GM03348 (cell line): Measurements from ENCODE around the gene CEACAM3.
"Not testable (repeated sequence)": the region's sequence is repeated elsewhere in the genome, so short reads cannot be mapped to it uniquely, and the experiment has no call there.

Source experiments
- DNase-seq: peaks from one replicate; pipeline ENCODE4 v3.0.0; 2012; ENCODE audit warnings: low spot score

CEACAM3 gene

GRCh38 chr19:41796362-41796761 lies at the start of gene CEACAM3:
Gene CEACAM3 (plus strand): TSS chr19:41796587. CDS start chr19:41796678, 91 bp downstream.
- no peak for DNase-seq

DNA sequence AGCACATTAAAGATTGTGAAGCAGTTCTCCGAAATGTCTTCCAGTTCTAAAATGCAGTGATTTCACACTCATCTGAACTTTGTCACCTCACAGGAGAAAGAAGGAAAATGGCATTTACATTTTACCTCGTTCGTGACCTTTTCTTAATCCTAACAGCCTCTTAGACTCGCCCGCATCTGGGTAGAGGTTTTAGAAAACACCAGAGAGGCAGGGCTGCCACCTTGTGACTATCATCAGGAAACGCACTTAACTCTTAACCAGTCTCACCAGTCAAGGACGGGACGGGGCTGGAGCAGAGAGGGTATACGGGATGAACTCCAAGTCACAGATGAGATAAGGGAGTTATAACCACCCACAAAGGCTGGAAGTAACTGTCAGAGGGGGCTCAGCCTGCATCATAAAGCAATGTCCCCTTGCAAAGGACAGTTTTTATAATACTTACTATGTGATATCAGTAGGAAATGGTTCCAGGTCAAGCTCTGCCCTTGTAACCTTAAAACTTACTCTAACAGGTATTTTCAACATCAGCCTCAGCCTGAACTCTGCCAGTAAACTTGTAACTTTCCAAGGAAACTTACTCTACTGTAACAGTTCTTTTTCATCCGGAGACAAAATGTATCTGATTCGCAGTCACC lies 49.7 kb upstream of the CEACAM3 start:
- DNase-seq: peak; percentile 64

DNA sequence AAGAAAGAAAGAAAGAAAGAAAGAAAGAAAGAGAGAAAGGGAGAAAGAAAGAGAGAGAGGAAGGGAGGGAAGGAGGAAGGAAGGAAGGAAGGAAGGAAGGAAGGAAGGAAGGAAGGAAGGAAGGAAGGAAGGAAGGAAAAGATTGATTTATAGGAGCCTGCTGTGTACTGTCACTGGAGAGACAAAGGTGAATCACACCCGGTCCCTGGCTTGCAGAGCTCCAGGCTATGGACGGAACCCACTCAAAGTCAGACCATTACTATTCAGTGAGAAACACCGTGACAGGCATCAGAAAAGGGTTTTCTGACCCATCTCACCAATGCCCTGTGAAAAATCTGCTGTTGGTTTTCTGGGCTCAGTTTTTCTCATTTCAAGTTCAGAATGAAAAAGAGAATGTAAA lies 48.4 kb upstream of the CEACAM3 start:
- DNase-seq: no peak

DNA sequence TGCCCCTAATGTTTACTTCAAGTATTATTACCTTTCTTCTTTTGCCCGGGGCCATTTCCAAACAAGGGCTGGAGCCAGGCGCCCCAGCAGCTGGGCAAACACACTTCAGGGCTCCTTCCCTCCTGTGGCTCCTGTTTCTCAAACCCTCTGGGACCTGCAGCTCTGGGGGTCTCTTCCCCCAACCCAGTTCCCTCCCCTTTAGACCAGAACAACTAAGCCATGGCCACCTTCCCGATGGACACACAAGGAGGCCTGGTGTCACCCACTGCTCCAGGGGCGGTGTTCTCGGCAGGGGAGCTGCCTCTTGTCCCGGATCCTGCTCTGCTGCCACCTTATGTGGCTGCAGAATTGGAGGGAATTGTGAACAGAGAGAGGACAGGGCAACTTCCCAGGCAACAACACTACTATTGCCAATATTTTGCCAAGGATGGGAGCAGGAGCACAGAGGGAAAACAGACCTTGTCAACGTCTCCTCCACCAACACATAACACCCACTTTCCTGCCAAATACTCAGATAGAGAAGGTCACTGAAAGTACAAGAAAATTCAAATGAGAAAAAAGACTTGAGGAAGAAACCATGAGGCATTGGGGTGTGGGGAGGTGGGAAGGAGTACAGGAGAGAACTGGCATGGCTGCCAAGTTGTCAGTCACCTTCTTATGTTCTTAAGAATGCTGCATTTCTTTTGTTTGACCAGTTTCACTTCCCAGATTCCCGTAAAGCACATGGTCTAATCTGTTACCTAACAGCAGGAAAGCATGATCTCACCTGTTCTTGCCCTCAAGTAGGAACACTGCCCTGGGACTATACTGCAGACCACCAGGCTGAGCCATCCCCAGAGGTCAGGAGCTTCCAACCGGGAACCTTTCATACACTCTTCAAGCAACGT lies 45.9 kb upstream of the CEACAM3 start:
- not testable (repeated sequence) for DNase-seq

DNA sequence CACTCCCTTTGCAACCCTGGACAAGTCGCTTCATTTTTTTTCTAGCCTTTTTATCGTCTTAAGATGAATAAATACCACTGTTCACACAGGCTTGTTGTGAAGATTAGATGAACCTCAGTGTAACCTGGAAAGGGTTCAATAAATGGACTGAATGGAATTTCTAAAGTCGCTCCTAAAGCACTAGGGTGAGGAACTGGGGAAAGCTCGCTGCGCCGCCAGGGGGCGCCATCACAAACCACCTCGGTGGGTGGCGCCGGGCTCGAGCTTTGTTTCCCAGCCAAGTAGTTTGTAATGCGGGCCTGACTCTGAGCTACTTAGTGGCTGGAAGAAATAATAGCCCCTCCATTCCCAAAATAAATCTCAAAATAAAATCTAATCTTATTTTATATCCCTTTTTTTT lies 43.2 kb upstream of the CEACAM3 start:
- peak; percentile 50 for DNase-seq

GRCh38 chr19:41753936-41754529 lies 42.4 kb upstream of the CEACAM3 start:
- peak; percentile 33 for DNase-seq

- no peak for DNase-seq
Observed at GRCh38 chr19:41755328-41755913, 41.0 kb upstream of the CEACAM3 start, which contains the start of gene CEACAM6. Gene CEACAM6 (plus strand): TSS chr19:41755530. CDS start chr19:41755639, 109 bp downstream.

DNA sequence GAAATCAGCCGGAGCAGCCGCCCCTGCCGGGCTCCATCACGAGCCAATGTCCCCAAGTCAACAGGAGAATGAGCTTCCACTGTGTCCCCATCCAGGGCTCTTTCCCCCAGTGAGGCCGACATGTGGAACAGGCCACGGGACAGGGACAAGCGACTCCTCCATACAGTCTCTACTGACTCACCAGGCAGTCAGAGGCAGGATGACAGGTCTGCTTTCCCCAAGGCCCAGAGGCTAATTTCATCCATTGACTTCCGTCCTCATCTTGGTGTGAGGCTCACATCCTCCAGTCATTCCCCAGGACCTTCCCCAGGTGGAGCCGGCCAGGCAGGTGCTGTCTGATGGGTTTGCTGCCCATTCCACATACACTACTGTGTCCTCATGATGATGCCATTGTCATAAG lies 37.5 kb upstream of the CEACAM3 start:
- DNase-seq: no peak

DNA sequence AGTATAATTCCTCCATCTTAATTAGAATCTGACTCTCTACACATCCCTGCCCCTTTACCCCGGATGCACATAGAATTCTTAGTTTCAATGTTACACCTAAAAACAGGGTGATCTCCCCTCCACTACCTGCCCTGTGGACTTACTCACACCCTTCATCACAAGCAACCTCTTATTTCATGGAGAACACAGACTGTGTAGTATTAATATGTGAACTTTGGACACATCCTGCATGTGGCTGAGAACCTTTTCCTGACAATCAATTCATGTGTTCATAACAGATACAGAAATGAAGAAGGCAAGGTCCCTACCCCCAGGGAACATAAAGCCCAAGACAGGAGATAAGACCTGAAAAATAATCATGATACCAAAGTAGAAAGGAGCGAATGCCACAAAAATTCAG lies 29.3 kb upstream of the CEACAM3 start:
- DNase-seq: no peak

- DNase-seq: not testable (repeated sequence)
Observed at GRCh38 chr19:41768105-41768504, 28.3 kb upstream of the CEACAM3 start.

GRCh38 chr19:41769608-41770007 lies 26.8 kb upstream of the CEACAM3 start:
- DNase-seq: no peak

GRCh38 chr19:41771410-41771809 lies 25.0 kb upstream of the CEACAM3 start:
- DNase-seq: no peak

- DNase-seq: no peak
Observed at GRCh38 chr19:41774515-41774980, 21.8 kb upstream of the CEACAM3 start.

GRCh38 chr19:41776700-41777099 lies 19.7 kb upstream of the CEACAM3 start:
- DNase-seq: no peak

- no peak for DNase-seq
Observed at GRCh38 chr19:41783612-41784011, 12.8 kb upstream of the CEACAM3 start.

DNA sequence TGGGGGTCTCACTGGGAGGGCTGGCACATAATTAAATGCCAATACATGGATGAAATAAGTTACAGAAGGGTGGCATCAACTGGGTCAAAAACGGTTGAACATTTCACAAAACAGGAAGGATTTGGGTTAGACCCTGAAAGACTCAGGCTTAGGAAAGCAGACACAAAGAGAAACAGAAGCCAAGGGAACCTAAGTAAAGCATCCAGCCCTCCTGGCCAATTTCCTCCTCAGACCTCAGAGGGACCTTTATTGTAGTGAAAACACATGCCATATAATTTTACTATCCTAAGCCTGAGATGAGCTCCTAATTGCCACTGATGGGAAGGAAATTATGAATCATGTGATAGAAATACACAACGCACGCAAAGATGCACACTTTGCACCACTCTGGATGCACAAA lies 12.1 kb upstream of the CEACAM3 start:
- DNase-seq: no peak

DNA sequence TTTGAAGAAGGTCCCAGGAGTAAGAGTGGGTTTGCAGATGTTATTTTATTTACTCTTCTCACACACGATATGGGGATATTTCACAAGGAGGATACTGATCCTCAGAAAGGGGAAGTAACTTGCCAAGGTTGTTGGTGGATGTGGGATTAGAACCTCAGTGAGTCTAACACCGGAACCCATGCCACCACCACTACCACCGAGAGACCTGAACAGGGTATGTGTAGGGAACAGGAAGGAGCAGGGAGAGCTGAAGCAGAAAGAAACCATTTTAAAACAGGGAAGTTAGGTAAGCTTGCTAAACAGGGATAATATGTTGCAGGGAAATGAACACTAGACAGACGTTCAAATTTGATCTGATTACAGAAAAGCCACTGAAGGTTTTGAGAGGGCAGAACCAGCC lies 11.6 kb upstream of the CEACAM3 start:
- no peak for DNase-seq

- DNase-seq: peak; percentile 78
Observed at GRCh38 chr19:41785653-41786052, 10.7 kb upstream of the CEACAM3 start.

- DNase-seq: no peak
Observed at GRCh38 chr19:41787055-41787454, 9.3 kb upstream of the CEACAM3 start.

GRCh38 chr19:41788518-41788917 lies 7.9 kb upstream of the CEACAM3 start:
- DNase-seq: not testable (repeated sequence)

DNA sequence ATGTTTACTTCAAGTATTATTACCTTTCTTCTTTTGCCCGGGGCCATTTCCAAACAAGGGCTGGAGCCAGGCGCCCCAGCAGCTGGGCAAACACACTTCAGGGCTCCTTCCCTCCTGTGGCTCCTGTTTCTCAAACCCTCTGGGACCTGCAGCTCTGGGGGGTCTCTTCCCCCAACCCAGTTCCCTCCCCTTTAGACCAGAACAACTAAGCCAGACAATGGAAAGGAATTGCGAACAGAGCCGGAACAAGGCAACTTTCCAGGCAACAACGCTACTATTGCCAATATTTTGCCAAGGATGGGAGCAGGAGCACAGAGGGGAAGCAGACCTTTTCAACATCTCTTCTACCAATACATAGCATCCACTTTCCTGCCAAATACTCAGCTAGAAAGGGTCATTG lies 7.3 kb upstream of the CEACAM3 start:
- not testable (repeated sequence) for DNase-seq
